Mucosa of rectum (tissue), 2 donors: ENCODE measurements around the gene PPP1R14C.

ENCODE experiments used
- H3K27ac ChIP-seq, 2 donors: one replicate each; pipeline ENCODE4 v1.7.0; 2013; ENCODE audit warnings: inconsistent platforms in 2 of 2, low read depth in 2 of 2, low read length in 2 of 2
- H3K27me3 ChIP-seq, 2 donors: one replicate each; pipeline ENCODE4 v1.7.0; 2013; ENCODE audit warnings: low read length in 2 of 2; ENCODE audit not compliant: control insufficient read depth in 2 of 2, insufficient read depth in 2 of 2
- H3K36me3 ChIP-seq, 2 donors: one replicate each; pipeline ENCODE4 v1.7.0; 2013; ENCODE audit warnings: low read length in 2 of 2; ENCODE audit not compliant: control insufficient read depth in 2 of 2, insufficient read depth in 2 of 2
- H3K4me1 ChIP-seq, 2 donors: one replicate each; pipeline ENCODE4 v1.7.0; 2013; ENCODE audit warnings: low read length in 2 of 2, mild to moderate bottlenecking in 1 of 2; ENCODE audit not compliant: control insufficient read depth in 2 of 2, insufficient read depth in 2 of 2
- H3K4me3 ChIP-seq, 2 donors: one replicate each; pipeline ENCODE4 v1.7.0; 2013; ENCODE audit warnings: low read length in 2 of 2
- H3K9ac ChIP-seq, 2 donors: one replicate each; pipeline ENCODE4 v1.7.0; 2013; ENCODE audit warnings: low read length in 2 of 2, low read depth in 1 of 2, mild to moderate bottlenecking in 1 of 2
- H3K9me3 ChIP-seq, 2 donors: one replicate each; pipeline ENCODE4 v1.7.0; 2013; ENCODE audit warnings: low read length in 2 of 2; ENCODE audit not compliant: control insufficient read depth in 2 of 2
- donor health status: healthy.
- donor health status: Normal muscosa, but diverticular disease.

Gene PPP1R14C

GRCh38 chr6:150201285-150201684 is 58.4 kb downstream of the PPP1R14C start:
- H3K4me3 ChIP-seq, result peak overlapping the region in 1 of 2 donors; percentile 31
- H3K4me1 ChIP-seq, result peaks cover 44 to 46% of the 10 kb centered on the region in 2 donors
- no peaks in the 10 kb centered on the region for H3K36me3 ChIP-seq
- H3K9ac ChIP-seq, result no peak overlapping the region
- no peaks in the 10 kb centered on the region for H3K27me3 ChIP-seq
- H3K9me3 ChIP-seq, result no peaks in the 10 kb centered on the region
- peak overlapping the region; percentile 93 to 95 for H3K27ac ChIP-seq

DNA sequence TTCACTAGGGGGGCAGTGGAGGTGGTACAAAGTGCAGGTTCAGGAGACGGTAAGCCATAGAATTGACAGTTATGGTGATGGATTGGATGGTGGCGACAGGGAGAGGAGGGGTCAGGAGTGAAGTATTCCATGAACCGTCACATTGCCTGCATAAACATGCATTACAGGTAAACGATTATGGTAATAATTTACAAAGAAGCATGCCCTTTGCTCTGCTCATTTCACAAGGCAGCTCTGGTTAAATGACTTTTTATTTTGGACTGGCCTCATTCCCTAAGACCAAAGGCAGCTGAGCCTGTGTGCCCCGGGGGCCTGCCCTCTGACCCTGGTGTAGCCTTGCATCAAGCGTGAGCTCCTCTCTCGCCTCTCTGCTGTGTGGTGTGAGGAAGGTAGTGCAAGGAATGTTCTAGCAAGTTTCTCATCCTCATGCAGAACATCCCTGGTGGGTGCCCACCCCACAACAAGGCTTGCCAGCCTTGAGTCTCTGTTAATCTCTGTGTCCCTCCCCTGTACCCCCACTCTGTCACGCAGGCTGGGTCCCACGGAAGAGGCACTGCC is 59.0 kb downstream of the PPP1R14C start:
- Histone ChIP-seq H3K36me3 (no peaks in the 10 kb centered on the region), H3K9me3 (no peaks in the 10 kb centered on the region), H3K27me3 (no peaks in the 10 kb centered on the region), H3K4me1 (peaks cover 39 to 43% of the 10 kb centered on the region in 2 donors), H3K9ac (peak overlapping the region; percentile 38 to 60), H3K27ac (peak overlapping the region; percentile 93 to 95), H3K4me3 (peak overlapping the region in 1 of 2 donors; percentile 14)

GRCh38 chr6:150202404-150202803 is 59.6 kb downstream of the PPP1R14C start:
- Histone ChIP-seq H3K27ac (peak overlapping the region; percentile 93 to 95), H3K27me3 (no peaks in the 10 kb centered on the region), H3K4me1 (peaks cover 34 to 37% of the 10 kb centered on the region in 2 donors), H3K9ac (peak overlapping the region; percentile 38 to 60), H3K36me3 (no peaks in the 10 kb centered on the region), H3K4me3 (peak overlapping the region in 1 of 2 donors; percentile 14), H3K9me3 (no peaks in the 10 kb centered on the region)

DNA sequence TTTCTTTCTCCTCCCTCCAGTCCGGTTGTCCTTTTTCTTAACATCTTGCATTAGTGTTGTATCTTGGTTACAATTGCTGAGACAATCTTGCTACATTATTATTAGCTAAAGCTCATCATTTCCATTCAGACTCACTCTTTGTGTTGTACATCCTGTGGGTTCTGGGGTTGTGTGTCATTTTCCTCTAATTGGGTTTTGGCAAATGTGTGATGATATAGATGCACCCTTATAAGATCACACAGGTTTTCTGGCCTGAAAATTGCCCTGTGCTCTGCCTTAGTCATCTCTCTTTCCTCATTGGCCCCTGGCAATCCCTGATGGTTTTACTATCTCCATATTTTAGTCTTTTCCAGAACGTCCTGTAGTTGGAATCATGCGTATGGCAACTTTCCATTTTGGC is 60.1 kb downstream of the PPP1R14C start:
- H3K4me1 ChIP-seq, result peaks cover 33 to 37% of the 10 kb centered on the region in 2 donors

DNA sequence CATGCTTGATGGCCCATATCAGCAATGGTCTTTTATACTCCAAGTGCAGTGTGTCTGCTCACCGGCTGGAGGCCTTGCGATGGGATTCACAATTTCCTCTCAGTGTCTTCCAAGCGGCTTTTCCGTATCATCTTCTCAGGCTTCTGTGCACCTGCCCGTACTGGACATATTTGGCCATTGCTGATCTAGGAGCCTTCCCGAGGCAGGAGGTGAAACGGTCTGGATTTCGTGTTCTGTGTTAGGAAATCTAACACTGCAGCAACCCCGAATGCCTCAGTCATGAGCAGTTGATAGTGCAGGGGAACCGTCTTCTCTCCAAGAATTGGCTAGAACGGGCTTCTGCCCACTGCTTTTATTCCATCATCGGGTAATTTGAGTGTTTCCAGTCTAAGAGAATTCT is 60.5 kb downstream of the PPP1R14C start:
- H3K36me3 ChIP-seq, result no peaks in the 10 kb centered on the region
- no peaks in the 10 kb centered on the region for H3K9me3 ChIP-seq
- no peak overlapping the region for H3K9ac ChIP-seq
- no peak overlapping the region for H3K4me3 ChIP-seq
- no peaks in the 10 kb centered on the region for H3K27me3 ChIP-seq
- H3K27ac ChIP-seq, result peak overlapping the region; percentile 93 to 95
- H3K4me1 ChIP-seq, result peaks cover 33 to 37% of the 10 kb centered on the region in 2 donors

More for the DNA sequence above, 60.1 kb downstream of the PPP1R14C start:
- Histone ChIP-seq H3K36me3 (no peaks in the 10 kb centered on the region), H3K27ac (peak overlapping the region; percentile 93 to 95), H3K9me3 (no peaks in the 10 kb centered on the region), H3K4me3 (no peak overlapping the region), H3K9ac (no peak overlapping the region), H3K27me3 (no peaks in the 10 kb centered on the region)

DNA sequence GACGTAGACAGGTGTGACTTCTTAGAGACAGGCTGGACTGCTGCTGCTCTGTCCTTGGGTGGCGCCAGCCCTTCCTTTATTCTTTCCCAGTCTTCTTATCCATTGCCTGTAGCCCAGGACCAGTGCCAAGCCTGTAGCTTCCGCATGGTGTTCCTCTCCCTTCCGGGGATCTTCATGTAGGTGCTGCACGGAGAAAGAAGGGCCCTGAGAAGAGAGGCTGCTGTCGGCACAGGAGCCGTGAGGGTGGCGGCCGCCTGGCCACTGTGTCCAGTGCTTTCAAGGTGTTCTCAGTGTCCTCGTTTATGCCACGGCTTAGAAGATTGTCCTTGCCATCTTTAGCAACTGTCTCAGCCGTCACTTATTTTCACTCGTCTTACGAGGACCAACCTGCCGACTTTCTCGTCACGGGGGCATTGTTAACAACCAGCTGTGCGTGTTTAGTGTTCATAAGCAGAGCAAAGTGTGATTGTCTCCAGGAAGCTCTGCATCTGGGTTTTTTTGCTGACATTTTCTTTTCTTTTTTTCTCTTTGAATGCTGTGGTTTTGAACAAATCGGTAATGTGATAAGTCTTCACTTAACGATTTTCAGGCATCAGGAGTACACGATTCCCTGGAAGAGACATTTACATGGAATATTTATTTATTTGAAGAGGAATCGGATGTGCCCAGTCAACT is 61.2 kb downstream of the PPP1R14C start:
- Histone ChIP-seq H3K27ac (no peak overlapping the region), H3K4me3 (no peak overlapping the region), H3K4me1 (peaks cover 33 to 37% of the 10 kb centered on the region in 2 donors), H3K36me3 (no peaks in the 10 kb centered on the region), H3K9ac (no peak overlapping the region), H3K9me3 (no peaks in the 10 kb centered on the region), H3K27me3 (no peaks in the 10 kb centered on the region)

DNA sequence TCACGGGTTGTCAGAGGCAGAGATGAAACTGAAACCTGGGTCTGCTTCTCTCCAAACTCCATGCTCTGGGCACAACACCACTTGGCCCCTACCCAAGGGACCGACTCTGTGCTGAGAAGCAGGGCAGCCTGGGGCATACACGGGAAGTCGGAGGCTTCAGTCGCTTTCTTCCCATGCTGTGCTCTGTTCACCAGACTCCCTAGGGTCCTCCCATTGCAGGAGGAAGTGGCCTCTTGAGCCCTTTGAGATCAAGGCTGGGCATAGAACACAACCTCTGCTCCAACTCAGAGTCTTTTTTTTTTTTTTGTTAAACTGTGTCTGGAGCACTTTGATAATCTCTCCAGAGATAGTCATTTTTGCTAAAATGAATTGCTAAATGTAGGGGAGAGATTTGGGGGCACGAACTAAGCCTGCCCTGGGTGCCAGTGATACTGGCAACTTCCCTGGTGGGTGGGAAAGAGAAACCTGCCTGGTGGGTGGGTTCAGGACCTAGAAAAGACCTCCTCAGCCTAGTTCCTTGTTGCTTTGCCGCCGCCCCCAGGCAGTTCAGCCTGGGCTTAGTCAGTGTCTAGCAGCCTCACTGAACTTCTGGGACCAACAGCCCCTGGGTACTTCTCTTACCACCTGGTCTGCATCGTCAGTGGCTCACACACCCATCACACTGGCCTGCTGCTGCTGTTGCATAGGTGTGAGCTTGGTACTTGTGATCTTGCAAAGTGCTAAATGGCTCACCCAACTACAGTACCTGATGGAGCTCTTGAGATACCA is 62.0 kb downstream of the PPP1R14C start:
- H3K36me3 ChIP-seq, result no peaks in the 10 kb centered on the region
- H3K4me3 ChIP-seq, result no peak overlapping the region
- H3K27ac ChIP-seq, result no peak overlapping the region
- H3K27me3 ChIP-seq, result no peaks in the 10 kb centered on the region
- no peak overlapping the region for H3K9ac ChIP-seq
- H3K4me1 ChIP-seq, result peaks cover 33 to 34% of the 10 kb centered on the region in 2 donors
- no peaks in the 10 kb centered on the region for H3K9me3 ChIP-seq

- no peak overlapping the region for H3K9ac ChIP-seq
- H3K27ac ChIP-seq, result no peak overlapping the region
- H3K4me3 ChIP-seq, result no peak overlapping the region
Measured at GRCh38 chr6:150207931-150208570, 65.2 kb downstream of the PPP1R14C start.

DNA sequence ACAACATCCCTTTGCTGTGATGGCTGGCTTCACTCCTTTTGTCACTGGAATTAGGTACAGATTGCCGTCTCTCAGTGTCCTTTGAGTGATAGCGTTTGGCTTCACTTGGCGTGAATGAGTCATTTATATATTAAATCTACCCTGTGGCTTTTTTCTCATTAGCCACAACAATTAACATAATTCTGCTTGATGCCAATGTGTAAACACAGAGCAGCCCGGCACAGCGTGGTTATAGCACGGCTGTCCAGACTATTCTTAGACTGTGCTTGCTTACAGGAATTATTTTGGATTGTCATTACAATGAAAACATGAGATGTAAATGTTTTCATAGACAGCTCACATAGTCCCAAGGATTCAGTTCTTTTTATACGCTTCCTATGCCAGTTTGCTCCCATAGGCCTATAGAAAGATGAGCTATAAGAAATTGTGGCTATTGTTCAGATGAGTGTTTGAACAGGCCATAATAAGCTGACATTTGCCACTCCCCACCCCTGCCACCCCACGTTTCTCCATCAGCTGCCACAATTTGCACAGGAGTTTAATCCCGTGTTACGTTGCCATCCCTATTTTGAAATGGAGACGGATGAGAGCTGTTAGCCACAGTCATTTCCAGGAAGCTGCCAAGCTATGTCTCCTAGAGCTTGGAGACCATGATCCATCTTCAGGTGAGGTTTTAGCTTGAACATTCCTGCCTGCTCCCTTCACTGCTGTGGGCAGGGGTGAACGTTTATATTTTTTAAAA is 65.9 kb downstream of the PPP1R14C start:
- H3K9ac ChIP-seq, result no peak overlapping the region
- H3K4me1 ChIP-seq, result peaks cover 0 to 10% of the 10 kb centered on the region in 2 donors
- H3K4me3 ChIP-seq, result no peak overlapping the region
- H3K27me3 ChIP-seq, result no peaks in the 10 kb centered on the region
- H3K9me3 ChIP-seq, result peaks cover 0 to 1% of the 10 kb centered on the region in 2 donors
- H3K27ac ChIP-seq, result no peak overlapping the region
- no peaks in the 10 kb centered on the region for H3K36me3 ChIP-seq

More at GRCh38 chr6:150207931-150208570, 65.2 kb downstream of the PPP1R14C start:
- Histone ChIP-seq H3K36me3 (no peaks in the 10 kb centered on the region), H3K27me3 (no peaks in the 10 kb centered on the region), H3K4me1 (peaks cover 4 to 10% of the 10 kb centered on the region in 2 donors), H3K9me3 (peaks cover 0 to 1% of the 10 kb centered on the region in 2 donors)
